ENCODE results near the gene MAP2K7. TPM values are rescaled to one million over a fixed set of nuclear protein-coding genes. Genes with fewer than 3 reads are reported as not detected.

Gene MAP2K7
- total RNA-seq, 4 donors from 2014 or later: 9.9 to 16.2 (median 12.4) TPM

GRCh38 chr19:7913652-7914051 lies 10.0 kb downstream of the MAP2K7 start:
- TF ChIP-seq, protein P1, sequence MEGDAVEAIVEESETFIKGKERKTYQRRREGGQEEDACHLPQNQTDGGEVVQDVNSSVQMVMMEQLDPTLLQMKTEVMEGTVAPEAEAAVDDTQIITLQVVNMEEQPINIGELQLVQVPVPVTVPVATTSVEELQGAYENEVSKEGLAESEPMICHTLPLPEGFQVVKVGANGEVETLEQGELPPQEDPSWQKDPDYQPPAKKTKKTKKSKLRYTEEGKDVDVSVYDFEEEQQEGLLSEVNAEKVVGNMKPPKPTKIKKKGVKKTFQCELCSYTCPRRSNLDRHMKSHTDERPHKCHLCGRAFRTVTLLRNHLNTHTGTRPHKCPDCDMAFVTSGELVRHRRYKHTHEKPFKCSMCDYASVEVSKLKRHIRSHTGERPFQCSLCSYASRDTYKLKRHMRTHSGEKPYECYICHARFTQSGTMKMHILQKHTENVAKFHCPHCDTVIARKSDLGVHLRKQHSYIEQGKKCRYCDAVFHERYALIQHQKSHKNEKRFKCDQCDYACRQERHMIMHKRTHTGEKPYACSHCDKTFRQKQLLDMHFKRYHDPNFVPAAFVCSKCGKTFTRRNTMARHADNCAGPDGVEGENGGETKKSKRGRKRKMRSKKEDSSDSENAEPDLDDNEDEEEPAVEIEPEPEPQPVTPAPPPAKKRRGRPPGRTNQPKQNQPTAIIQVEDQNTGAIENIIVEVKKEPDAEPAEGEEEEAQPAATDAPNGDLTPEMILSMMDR (IDR thresholded peaks at IDR 0.05; ENCODE audit: low read depth): no peak

DNA sequence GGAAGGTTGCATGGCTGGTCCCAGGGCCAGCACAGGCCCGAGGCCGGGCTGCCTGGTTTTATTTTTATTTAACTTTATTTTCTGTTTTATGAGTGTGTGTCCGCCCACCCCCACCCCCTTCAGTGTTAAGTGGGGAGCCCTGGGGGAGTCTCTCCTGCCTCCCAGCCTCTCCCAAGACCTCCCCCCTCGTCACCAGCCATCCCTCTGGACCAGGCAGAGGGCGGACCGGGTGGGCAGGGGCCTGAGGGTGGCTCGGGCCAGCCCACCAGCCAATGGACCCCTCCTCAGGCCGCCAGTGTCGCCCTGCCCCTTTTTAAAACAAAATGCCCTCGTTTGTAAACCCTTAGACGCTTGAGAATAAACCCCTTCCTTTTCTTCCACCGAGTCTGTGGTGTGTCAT lies 10.4 kb downstream of the MAP2K7 start:
- TF ChIP-seq, protein P1 (IDR thresholded peaks at IDR 0.05; ENCODE audit: low read depth): no peak

- TF ChIP-seq, protein P1 (IDR thresholded peaks at IDR 0.05; ENCODE audit: low read depth): no peak
Measured at GRCh38 chr19:7914598-7915045, 10.9 kb downstream of the MAP2K7 start, which contains the start of gene TGFBR3L. Gene TGFBR3L (plus strand): TSS chr19:7914830.

DNA sequence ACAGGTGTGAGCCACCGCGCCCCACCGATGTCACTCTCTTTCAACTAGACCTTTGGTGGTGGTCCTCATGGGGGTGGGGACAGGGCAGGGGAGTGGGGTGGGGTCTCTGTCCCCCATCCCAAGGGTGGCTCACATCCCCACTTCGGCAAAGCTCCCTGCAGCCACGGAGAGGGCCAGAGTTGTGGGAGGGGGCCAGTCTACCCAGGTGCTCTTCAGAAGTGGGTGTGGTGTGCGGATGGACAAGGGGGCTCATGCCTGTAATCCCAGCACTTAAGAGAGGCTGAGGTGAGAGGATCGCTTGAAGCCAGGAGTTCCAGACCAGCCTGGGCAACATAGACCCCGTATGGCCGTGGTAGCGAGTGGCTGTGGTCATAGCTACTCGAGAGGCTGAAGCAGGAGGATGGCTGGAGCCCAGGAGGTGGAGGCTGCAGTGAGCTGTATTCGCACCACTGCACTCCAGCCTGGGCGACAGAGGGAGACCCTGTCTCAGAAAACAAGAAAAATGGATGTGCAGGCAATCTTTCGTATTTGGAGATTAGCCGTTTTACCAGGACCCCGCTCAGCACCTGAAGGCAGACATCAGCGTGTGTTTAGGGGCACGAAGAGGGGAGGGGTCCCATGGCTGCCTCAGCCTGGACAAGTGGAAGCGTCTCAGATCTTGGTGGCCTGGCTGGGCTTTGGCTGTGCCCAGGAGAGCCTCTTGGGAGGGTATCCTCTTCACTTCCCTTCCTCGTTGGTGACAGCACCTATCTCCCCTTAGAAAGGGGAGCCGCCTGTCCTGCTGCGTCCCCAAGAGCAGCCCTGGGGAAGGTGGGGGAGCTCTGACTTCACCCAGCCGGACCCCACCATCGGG lies 11.8 kb downstream of the MAP2K7 start:
- TF ChIP-seq, protein P1 (IDR thresholded peaks at IDR 0.05; ENCODE audit: low read depth): no peak

DNA sequence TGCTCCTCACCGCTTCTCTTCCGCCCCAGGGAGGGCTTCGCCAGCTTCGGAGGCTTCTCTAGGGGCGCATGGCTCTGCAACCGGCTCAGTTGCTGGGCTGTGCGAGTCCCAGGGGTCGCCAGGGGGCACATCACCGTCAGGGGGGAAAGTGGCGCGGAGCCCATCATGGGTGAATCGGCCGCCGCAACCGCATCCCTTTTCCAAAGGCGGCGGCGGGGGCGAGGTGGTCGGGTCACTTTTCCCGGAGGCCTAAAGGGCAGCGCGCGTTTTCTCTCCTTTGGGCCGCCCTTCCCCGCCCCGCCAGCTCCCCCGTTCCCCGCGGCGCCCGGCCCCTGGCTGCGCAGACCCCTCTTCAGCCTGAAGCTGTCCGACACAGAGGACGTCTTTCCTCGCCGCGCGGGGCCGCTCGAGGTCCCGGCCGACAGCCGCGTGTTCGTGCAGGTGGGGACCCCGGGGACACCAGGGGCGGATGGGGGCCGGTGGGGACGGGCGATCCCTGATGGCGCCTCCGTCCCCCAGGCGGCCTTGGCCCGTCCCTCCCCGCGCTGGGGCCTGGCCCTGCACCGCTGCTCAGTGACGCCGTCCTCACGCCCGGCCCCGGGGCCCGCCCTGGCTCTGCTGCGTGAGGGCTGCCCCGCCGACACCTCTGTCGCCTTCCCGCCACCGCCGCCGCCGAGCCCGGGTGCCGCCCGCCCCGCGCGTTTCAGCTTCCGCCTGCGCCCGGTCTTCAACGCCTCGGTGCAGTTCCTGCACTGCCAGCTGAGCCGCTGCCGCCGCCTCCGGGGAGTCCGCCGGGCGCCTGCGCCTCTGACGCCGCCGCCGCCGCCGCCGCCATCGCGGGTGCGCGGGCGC lies 12.7 kb downstream of the MAP2K7 start:
- TF ChIP-seq, protein P1 (IDR thresholded peaks at IDR 0.05; ENCODE audit: low read depth): no peak

GRCh38 chr19:7916955-7917266 lies 13.2 kb downstream of the MAP2K7 start:
- TF ChIP-seq, protein P1 (IDR thresholded peaks at IDR 0.05; ENCODE audit: low read depth): no peak

All from subcutaneous adipose tissue (tissue), 4 donors.